Endodermal cell (in vitro differentiated cells): Measurements from ENCODE around the gene KIAA1755. TPM values are rescaled to one million over a fixed set of nuclear protein-coding genes. Genes with fewer than 3 reads are reported as not detected.

Experiments used
- DNase-seq: peaks from one replicate; pipeline ENCODE4 v3.0.0-alpha.2; 2017
- H3K27ac ChIP-seq: 2 replicates; pipeline ENCODE4 v1.5.1; 2013; ENCODE audit warnings: mild to moderate bottlenecking, low read depth, low read length, moderate library complexity
- H3K27me3 ChIP-seq: 2 replicates; pipeline ENCODE4 v1.6.1; 2013; ENCODE audit warnings: mild to moderate bottlenecking, low read length, moderate library complexity; ENCODE audit not compliant: insufficient read depth, control insufficient read depth, poor library complexity, severe bottlenecking
- H3K36me3 ChIP-seq: 2 replicates; pipeline ENCODE4 v1.7.0; 2013; ENCODE audit warnings: mild to moderate bottlenecking, low read length, moderate library complexity; ENCODE audit not compliant: control insufficient read depth, insufficient read depth
- H3K4me1 ChIP-seq: one replicate; pipeline ENCODE4 v1.7.0; 2013; ENCODE audit warnings: low read length; ENCODE audit not compliant: control insufficient read depth, insufficient read depth
- H3K4me3 ChIP-seq: 2 replicates; pipeline ENCODE4 v1.5.1; 2013; ENCODE audit warnings: mild to moderate bottlenecking, low read length, moderate library complexity
- H3K9ac ChIP-seq: 2 replicates; pipeline ENCODE4 v1.6.1; 2013; ENCODE audit warnings: mild to moderate bottlenecking, low read length, moderate library complexity; ENCODE audit not compliant: poor library complexity, severe bottlenecking; ENCODE audit errors: extremely low read depth
- H3K9me3 ChIP-seq: 2 replicates; pipeline ENCODE4 v1.6.1; 2013; ENCODE audit warnings: mild to moderate bottlenecking, low read length, moderate library complexity; ENCODE audit not compliant: control insufficient read depth
- H3K27ac Mint-ChIP-seq: 2 replicates; pipeline ENCODE4 v1.8.0; 2020; ENCODE audit warnings: mixed read lengths
- H3K27me3 Mint-ChIP-seq: 2 replicates; pipeline ENCODE4 v1.8.0; 2021; ENCODE audit warnings: mild to moderate bottlenecking, mixed read lengths; ENCODE audit not compliant: insufficient read depth
- H3K36me3 Mint-ChIP-seq: 2 replicates; pipeline ENCODE4 v1.8.0; 2020; ENCODE audit warnings: low read depth, mixed read lengths
- H3K4me1 Mint-ChIP-seq: 2 replicates; pipeline ENCODE4 v1.8.0; 2020; ENCODE audit warnings: mixed read lengths
- H3K4me3 Mint-ChIP-seq: 2 replicates; pipeline ENCODE4 v1.8.0; 2020; ENCODE audit warnings: mild to moderate bottlenecking, moderate library complexity, mixed read lengths
- H3K9me3 Mint-ChIP-seq: 2 replicates; pipeline ENCODE4 v1.8.0; 2020; ENCODE audit warnings: mild to moderate bottlenecking, mixed read lengths
- CTCF ChIP-seq: fragments of 200-600 bp; sonication (generic); conservative IDR thresholded peaks from 2 replicates; pipeline ENCODE4 v1.5.0; 2021; ENCODE audit warnings: antibody characterized with exemption, mild to moderate bottlenecking
- WGBS, 2 experiments: methylation state at CpG; one replicate each; pipeline versions ENCODE4 v1.1.5 to v1.1.7; 2013; ENCODE audit warnings: missing lambda C conversion rate in 2 of 2, mixed read lengths in 1 of 2; ENCODE audit not compliant: insufficient coverage in 1 of 2, insufficient read length in 1 of 2; 5-methylcytosine and 5-hydroxymethylcytosine counted together
- total RNA-seq, 2 donors: library from RNA; stranded (reverse); fragmentation: NEBNext Ultra II Directional in 1 of 2; extraction: Animal tissue kit (Norgen Biotek cat#: 25700) in 1 of 2; gene quantifications; 2 replicates in 1 of 2; 3 replicates in 1 of 2; pipeline ENCODE4 v1.2.1, GENCODE V29; 2021

Gene KIAA1755
- total RNA-seq, 2 donors from 2014 or later: not detected

DNA sequence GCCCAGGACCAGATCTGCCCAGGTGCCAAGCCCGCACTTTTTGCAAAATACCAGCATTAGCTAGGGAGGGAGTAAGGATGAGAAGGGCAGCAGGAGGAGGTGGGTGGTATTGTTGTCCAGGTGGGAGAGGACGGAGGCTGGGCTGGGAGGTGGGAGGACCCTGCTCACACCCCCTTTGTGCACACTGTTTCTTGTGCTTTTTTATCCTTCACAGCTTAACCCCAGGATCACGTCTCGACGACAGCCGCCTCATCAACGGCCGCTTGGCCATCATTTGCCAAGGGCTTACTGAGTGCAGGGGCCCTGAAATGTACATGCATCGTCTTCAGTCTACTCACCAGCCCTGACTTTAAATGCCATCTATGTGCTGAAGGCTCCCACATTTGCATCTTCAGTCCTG lies 83.3 kb downstream of the KIAA1755 start:
- Mint-ChIP-seq H3K9me3 (no peaks in the 10 kb centered on the region), H3K4me1 (no peaks in the 10 kb centered on the region), H3K27ac (no peak overlapping the region), H3K4me3 (no peak overlapping the region), H3K36me3 (no peaks in the 10 kb centered on the region), H3K27me3 (no peaks in the 10 kb centered on the region)
- Histone ChIP-seq H3K27ac (no peak overlapping the region), H3K9me3 (no peaks in the 10 kb centered on the region), H3K4me1 (no peaks in the 10 kb centered on the region), H3K4me3 (no peak overlapping the region), H3K36me3 (no peaks in the 10 kb centered on the region), H3K27me3 (no peaks in the 10 kb centered on the region), H3K9ac (no peak overlapping the region)
- DNase-seq: no peak
- TF ChIP-seq CTCF: no peak
- 93 to 94% methylated on average over 8 to 9 of the region's 9 CpGs for WGBS, 2 experiments

GRCh38 chr20:38175304-38176180 lies 85.0 kb downstream of the KIAA1755 start:
- WGBS, 2 experiments: 73 to 81% methylated on average over 9 to 15 of the region's 16 CpGs

More at GRCh38 chr20:38175304-38176180, 85.0 kb downstream of the KIAA1755 start:
- no peaks in the 10 kb centered on the region for H3K4me1 Mint-ChIP-seq
- H3K9ac ChIP-seq: no peak overlapping the region
- H3K36me3 Mint-ChIP-seq: no peaks in the 10 kb centered on the region
- DNase-seq: peak; percentile 59
- H3K27ac Mint-ChIP-seq: no peak overlapping the region
- no peaks in the 10 kb centered on the region for H3K9me3 ChIP-seq
- H3K4me1 ChIP-seq: no peaks in the 10 kb centered on the region
- H3K27me3 Mint-ChIP-seq: no peaks in the 10 kb centered on the region
- TF ChIP-seq CTCF: peak; percentile 38
- H3K4me3 ChIP-seq: no peak overlapping the region
- H3K36me3 ChIP-seq: no peaks in the 10 kb centered on the region
- no peak overlapping the region for H3K4me3 Mint-ChIP-seq
- H3K27me3 ChIP-seq: no peaks in the 10 kb centered on the region
- no peaks in the 10 kb centered on the region for H3K9me3 Mint-ChIP-seq
- H3K27ac ChIP-seq: no peak overlapping the region
